Keratinocyte (primary cell): ENCODE measurements around the gene TP53INP2. TPM values are rescaled to one million over a fixed set of nuclear protein-coding genes. Genes with fewer than 3 reads are reported as not detected.

ENCODE experiments used
- DNase-seq: peaks from one replicate; pipeline ENCODE4 v3.0.0-alpha.2; 2011; ENCODE audit warnings: low read depth, missing footprints, low spot score
- FAIRE-seq: peaks from 2 replicates; lab custom pipeline; 2011; peaks lifted over from hg19 to GRCh38; lab: Jason Lieb, UNC
- H2AFZ ChIP-seq: 2 replicates; pipeline ENCODE4 v1.6.0; 2012; ENCODE audit warnings: low read length, control low read depth, inconsistent platforms; ENCODE audit not compliant: control insufficient read depth
- H3K27ac ChIP-seq: 2 replicates; pipeline ENCODE4 v1.5.1; 2011; ENCODE audit warnings: low read length; ENCODE audit not compliant: control insufficient read depth, insufficient read depth
- H3K27me3 ChIP-seq: 3 replicates; pipeline ENCODE4 v1.6.0; 2011; ENCODE audit warnings: low read length; ENCODE audit not compliant: control insufficient read depth, insufficient read depth; ENCODE audit errors: extremely low read depth
- H3K36me3 ChIP-seq, 2 experiments: 2 replicates in 1 of 2; 3 replicates in 1 of 2; pipeline ENCODE4 v1.5.1; 2011; ENCODE audit warnings: low read length in 2 of 2, mild to moderate bottlenecking in 1 of 2; ENCODE audit not compliant: control insufficient read depth in 2 of 2, insufficient read depth in 2 of 2; ENCODE audit errors: extremely low read depth in 1 of 2
- H3K4me1 ChIP-seq: 3 replicates; pipeline ENCODE4 v1.5.1; 2011; ENCODE audit warnings: low read length; ENCODE audit not compliant: control insufficient read depth, insufficient read depth; ENCODE audit errors: extremely low read depth
- H3K4me2 ChIP-seq: 3 replicates; pipeline ENCODE4 v1.6.0; 2011; ENCODE audit warnings: low read depth, low read length; ENCODE audit not compliant: control insufficient read depth, insufficient read depth; ENCODE audit errors: extremely low read depth
- H3K4me3 ChIP-seq, 3 experiments: fragments of 200-600 bp in 1 of 3; sonication (generic) in 1 of 3; 2 replicates in 2 of 3; 3 replicates in 1 of 3; pipeline ENCODE4 v1.5.1; 2011 to 2016; ENCODE audit warnings: low read length in 3 of 3, mild to moderate bottlenecking in 3 of 3, control low read depth in 2 of 3, inconsistent platforms in 1 of 3, low read depth in 1 of 3, mixed read lengths in 1 of 3, mixed run types in 1 of 3, moderate library complexity in 1 of 3; ENCODE audit not compliant: control insufficient read depth in 2 of 3, insufficient read depth in 2 of 3; ENCODE audit errors: extremely low read depth in 1 of 3
- H3K79me2 ChIP-seq: 2 replicates; pipeline ENCODE4 v1.6.0; 2012; ENCODE audit warnings: low read length; ENCODE audit not compliant: control insufficient read depth, insufficient read depth
- H3K9ac ChIP-seq: 3 replicates; pipeline ENCODE4 v1.6.0; 2011; ENCODE audit warnings: low read length; ENCODE audit not compliant: control insufficient read depth, insufficient read depth; ENCODE audit errors: extremely low read depth
- H3K9me1 ChIP-seq: 3 replicates; pipeline ENCODE4 v1.6.0; 2011; ENCODE audit warnings: low read length; ENCODE audit not compliant: control insufficient read depth, insufficient read depth; ENCODE audit errors: extremely low read depth
- H3K9me3 ChIP-seq: 2 replicates; pipeline ENCODE4 v1.5.1; 2012; ENCODE audit warnings: low read depth, low read length; ENCODE audit not compliant: control insufficient read depth
- H4K20me1 ChIP-seq: 3 replicates; pipeline ENCODE4 v1.6.0; 2011; ENCODE audit warnings: low read length; ENCODE audit not compliant: control insufficient read depth, insufficient read depth; ENCODE audit errors: extremely low read depth
- EZH2 ChIP-seq: IDR thresholded peaks from one replicate; pipeline ENCODE4 v1.6.1; 2012; ENCODE audit warnings: inconsistent platforms, mild to moderate bottlenecking, low read length, moderate library complexity
- dilution Hi-C: fragments of 300-500 bp; cut with MboI; formaldehyde crosslinking; loops from one replicate; pipeline ENCODE4 v1.7.0; 2020; ENCODE audit warnings: low sequenced_read_pairs; ENCODE audit not compliant: extremely low pct_ligation_motif_present
- polyA plus RNA-seq, 5 experiments: library from polyadenylated mRNA; depleted of rRNA in 3 of 5; stranded (reverse) in 3 of 5; stranded (forward) in 1 of 5; unstranded in 1 of 5; fragments of >200 nt; gene quantifications; 1 replicate in 1 of 5; 2 replicates in 3 of 5; 3 replicates in 1 of 5; pipeline versions ENCODE4 v1.2.1 to v1.2.3, GENCODE V29; 2011 to 2012; ENCODE audit warnings: missing spikeins in 2 of 5, low read depth in 1 of 5, low replicate concordance in 1 of 5
- TF ChIP-seq, protein P1 (sequence below), 3 experiments: IDR thresholded peaks in 1 of 3; conservative IDR thresholded peaks in 1 of 3; optimal IDR thresholded peaks in 1 of 3; 2 replicates in 2 of 3; 3 replicates in 1 of 3; pipeline versions ENCODE3 to v1.5.1; 2011; ENCODE audit warnings: low read length in 3 of 3, mild to moderate bottlenecking in 3 of 3, moderate library complexity in 2 of 3, control low read depth in 1 of 3, inconsistent platforms in 1 of 3; ENCODE audit not compliant: insufficient read depth in 2 of 3; ENCODE audit errors: extremely low read depth in 1 of 3

Gene TP53INP2
- polyA plus RNA-seq, 1 donor (not counting 4 experiments of a cell fraction or from before 2014, with no cell fraction given), result 1.0 TPM

DNA sequence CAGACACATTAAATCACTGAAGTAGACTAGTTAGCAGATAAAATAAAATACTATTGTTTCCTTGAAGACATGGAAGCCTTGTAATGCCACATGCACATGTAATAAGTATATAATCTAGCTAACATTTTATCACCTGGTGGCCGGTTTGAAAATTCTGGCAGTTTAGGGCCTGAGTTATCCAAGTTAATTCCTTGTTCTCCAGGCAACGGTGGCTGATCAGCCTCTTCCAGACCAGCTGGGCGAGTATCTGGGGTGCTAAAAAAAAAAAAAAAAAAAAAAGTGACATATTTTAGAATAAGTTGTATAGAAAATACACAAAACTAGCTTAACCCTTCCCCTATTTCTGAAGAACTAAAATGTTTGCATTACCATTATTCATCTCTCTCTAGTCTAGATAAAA lies 42.5 kb downstream of the TP53INP2 start:
- no peaks in the 10 kb centered on the region for H4K20me1 ChIP-seq
- H2AFZ ChIP-seq, result no peak overlapping the region
- H3K36me3 ChIP-seq, result peaks cover 26 to 29% of the 10 kb centered on the region in 2 experiments
- no peaks in the 10 kb centered on the region for H3K9me3 ChIP-seq
- no peaks in the 10 kb centered on the region for H3K27me3 ChIP-seq
- TF ChIP-seq EZH2, result no peak
- TF ChIP-seq, protein P1, sequence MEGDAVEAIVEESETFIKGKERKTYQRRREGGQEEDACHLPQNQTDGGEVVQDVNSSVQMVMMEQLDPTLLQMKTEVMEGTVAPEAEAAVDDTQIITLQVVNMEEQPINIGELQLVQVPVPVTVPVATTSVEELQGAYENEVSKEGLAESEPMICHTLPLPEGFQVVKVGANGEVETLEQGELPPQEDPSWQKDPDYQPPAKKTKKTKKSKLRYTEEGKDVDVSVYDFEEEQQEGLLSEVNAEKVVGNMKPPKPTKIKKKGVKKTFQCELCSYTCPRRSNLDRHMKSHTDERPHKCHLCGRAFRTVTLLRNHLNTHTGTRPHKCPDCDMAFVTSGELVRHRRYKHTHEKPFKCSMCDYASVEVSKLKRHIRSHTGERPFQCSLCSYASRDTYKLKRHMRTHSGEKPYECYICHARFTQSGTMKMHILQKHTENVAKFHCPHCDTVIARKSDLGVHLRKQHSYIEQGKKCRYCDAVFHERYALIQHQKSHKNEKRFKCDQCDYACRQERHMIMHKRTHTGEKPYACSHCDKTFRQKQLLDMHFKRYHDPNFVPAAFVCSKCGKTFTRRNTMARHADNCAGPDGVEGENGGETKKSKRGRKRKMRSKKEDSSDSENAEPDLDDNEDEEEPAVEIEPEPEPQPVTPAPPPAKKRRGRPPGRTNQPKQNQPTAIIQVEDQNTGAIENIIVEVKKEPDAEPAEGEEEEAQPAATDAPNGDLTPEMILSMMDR (optimal IDR thresholded peaks at IDR 0.05 in 1 of 3, IDR thresholded peaks at IDR 0.05 in 1 of 3, conservative IDR thresholded peaks at IDR 0.05 in 1 of 3; ENCODE audit: extremely low read depth in 1 of 3, insufficient read depth in 2 of 3, low read length in 3 of 3), result no peak
- H3K27ac ChIP-seq, result no peak overlapping the region
- H3K9me1 ChIP-seq, result no peaks in the 10 kb centered on the region
- no peak overlapping the region for H3K9ac ChIP-seq
- FAIRE-seq (no peak), DNase-seq (no peak)
- no peaks in the 10 kb centered on the region for H3K79me2 ChIP-seq
- H3K4me2 ChIP-seq, result no peak overlapping the region
- H3K4me3 ChIP-seq, result no peak overlapping the region
- dilution Hi-C loops, result no loop called here
- no peaks in the 10 kb centered on the region for H3K4me1 ChIP-seq

DNA sequence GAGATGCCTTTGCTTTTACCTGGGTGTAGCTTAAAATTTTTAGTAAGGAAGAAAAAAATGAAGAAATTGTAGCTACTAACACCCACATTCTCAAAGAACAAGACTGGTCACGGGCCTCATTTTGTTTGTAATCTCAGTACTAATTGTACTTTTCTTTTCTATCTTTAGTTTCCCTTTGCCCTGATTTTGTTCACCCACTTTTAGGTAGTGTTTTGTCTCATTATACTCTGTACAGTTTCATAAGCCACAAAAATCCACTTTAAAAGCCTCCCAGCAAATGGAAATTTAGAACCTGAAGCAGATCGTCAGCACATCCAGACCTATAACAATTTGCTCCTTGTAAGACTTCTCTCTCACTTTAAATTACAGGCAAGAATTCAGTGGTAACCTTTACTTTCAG lies 43.3 kb downstream of the TP53INP2 start:
- Histone ChIP-seq H3K27ac (no peak overlapping the region), H3K4me1 (no peaks in the 10 kb centered on the region), H3K4me2 (no peak overlapping the region), H3K9me1 (no peaks in the 10 kb centered on the region), H3K79me2 (no peaks in the 10 kb centered on the region), H3K36me3 (peaks cover 25 to 34% of the 10 kb centered on the region in 2 experiments), H4K20me1 (no peaks in the 10 kb centered on the region), H3K9ac (no peak overlapping the region), H3K27me3 (no peaks in the 10 kb centered on the region), H2AFZ (no peak overlapping the region), H3K9me3 (no peaks in the 10 kb centered on the region), H3K4me3 (no peak overlapping the region)
- DNase-seq (no peak), FAIRE-seq (no peak)
- dilution Hi-C loops, result no loop called here
- TF ChIP-seq, protein P1 (optimal IDR thresholded peaks at IDR 0.05 in 1 of 3, IDR thresholded peaks at IDR 0.05 in 1 of 3, conservative IDR thresholded peaks at IDR 0.05 in 1 of 3; ENCODE audit: extremely low read depth in 1 of 3, insufficient read depth in 2 of 3, low read length in 3 of 3), result no peak
